GM19452 (cell line): ENCODE measurements around the gene FOXJ1.
"Not testable (repeated sequence)": the region's sequence is repeated elsewhere in the genome, so short reads cannot be mapped to it uniquely, and the experiment has no call there.

Source experiments
- ATAC-seq: cut with Tn5 transposase; IDR thresholded peaks from one replicate; pipeline ENCODE4 v1.9.1; 2021; ENCODE audit not compliant: unreplicated experiment

Gene FOXJ1, protein sequence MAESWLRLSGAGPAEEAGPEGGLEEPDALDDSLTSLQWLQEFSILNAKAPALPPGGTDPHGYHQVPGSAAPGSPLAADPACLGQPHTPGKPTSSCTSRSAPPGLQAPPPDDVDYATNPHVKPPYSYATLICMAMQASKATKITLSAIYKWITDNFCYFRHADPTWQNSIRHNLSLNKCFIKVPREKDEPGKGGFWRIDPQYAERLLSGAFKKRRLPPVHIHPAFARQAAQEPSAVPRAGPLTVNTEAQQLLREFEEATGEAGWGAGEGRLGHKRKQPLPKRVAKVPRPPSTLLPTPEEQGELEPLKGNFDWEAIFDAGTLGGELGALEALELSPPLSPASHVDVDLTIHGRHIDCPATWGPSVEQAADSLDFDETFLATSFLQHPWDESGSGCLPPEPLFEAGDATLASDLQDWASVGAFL

GRCh38 chr17:76141212-76142038, at the start of gene FOXJ1:
FOXJ1 (minus strand) TSS chr17:76141245; CDS start chr17:76140395, 850 bp downstream.
- peak; percentile 78 for ATAC-seq

DNA sequence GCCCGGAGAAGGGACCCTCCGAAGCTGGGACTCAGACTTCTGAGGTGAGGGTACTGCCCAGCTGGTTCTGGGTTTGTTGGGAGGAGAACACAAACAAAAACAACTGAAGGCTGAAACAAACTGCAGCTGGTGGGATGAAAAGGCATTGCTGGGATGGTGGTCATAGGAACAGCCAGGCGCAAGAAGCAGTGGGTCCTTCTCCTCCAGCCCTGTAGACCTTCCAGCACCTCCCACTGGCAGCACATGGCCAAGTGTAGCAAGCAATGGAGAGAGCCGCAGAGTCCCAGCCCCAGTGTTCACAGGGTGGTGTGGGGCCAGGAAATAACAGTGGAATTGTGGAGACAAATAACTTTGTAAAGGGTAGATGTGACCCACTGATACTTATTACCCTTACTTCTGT, 48.7 kb upstream of the FOXJ1 start:
- no peak for ATAC-seq

- no peak for ATAC-seq
Measured at GRCh38 chr17:76189247-76189646, 48.2 kb upstream of the FOXJ1 start.

DNA sequence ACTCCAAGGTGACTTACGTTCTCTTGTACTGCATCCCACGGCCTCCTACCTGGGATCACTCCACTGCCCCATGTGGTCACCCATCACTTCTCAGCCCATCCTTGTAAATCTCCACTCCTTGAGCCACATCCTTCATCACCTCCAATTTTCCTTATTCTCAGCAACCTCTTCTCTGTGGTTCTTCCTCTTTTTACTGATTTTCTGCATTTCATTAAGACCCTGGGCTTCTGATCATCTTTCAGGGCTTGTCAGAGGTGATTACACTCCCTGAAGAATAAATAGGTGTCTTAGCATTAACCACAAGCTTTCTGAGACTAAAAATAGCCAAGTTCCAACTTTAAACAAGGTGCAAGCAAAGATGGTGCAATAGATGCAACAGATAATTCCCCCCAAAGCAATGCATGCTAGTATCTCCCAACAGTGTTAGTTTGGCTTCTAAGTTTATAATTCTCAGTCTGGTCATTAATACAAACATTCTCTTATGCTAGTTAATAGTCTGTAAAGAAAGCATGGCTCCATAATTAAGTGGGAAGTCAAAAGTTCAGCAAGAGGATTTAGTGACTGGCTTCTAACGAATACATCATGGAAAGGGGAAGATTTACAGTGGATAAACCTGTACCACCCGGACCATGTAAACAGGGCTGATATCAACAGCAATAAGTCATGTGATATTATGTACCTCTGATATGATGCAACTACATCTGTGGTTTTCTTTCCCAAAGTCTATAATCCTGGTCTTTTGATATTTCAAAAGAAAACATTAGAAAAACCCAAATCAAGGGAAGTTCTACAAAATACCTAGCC, 47.4 kb upstream of the FOXJ1 start:
- no peak for ATAC-seq

GRCh38 chr17:76186774-76187173, 45.7 kb upstream of the FOXJ1 start:
- ATAC-seq: not testable (repeated sequence)

GRCh38 chr17:76184290-76184689, 43.2 kb upstream of the FOXJ1 start:
- ATAC-seq: no peak

GRCh38 chr17:76182016-76182764, 41.1 kb upstream of the FOXJ1 start:
- ATAC-seq: no peak

GRCh38 chr17:76179496-76180467, 38.7 kb upstream of the FOXJ1 start:
- ATAC-seq: no peak

DNA sequence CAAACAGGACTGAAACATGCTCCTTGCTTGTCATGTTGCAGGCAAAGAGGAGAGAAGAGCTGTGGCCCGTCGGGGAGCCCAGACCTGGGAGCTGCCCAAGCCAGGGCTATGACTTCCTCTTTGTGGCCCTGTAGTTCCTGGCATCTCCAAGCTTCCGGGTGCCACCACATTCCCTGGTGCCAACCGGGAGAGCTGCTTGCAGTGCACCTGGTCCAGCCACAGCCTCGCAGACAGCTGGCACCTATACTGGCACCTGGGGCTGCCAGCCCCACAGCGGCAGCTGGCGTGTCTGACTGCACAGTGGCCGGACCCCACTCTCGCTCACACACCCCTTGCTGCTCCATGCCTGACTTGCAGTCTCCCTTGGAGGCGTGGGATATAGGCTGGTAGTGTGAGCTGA, 37.1 kb upstream of the FOXJ1 start:
- no peak for ATAC-seq

- no peak for ATAC-seq
Measured at GRCh38 chr17:76176701-76177574, 35.9 kb upstream of the FOXJ1 start.

GRCh38 chr17:76174037-76174436, 33.0 kb upstream of the FOXJ1 start:
- no peak for ATAC-seq

DNA sequence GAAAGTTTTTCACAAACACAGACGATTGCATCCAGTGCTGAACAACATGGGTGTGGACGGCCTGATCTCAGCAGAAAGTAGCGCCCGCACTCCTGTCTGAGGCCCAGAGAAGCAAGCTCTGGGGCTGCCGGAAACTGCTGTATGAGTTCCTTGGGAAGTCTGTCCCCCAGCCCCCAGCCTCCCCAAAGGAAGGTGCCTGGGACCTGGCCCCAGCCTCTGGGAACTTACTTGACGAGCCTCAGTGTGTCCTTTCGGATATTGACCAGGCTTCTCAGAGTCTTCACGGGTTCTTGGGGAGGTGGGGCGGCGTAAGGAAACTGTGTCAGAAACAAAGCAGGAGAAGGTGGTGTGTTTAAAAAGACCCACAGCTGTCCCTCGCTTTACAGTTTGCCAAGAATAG, 32.4 kb upstream of the FOXJ1 start:
- ATAC-seq: no peak

DNA sequence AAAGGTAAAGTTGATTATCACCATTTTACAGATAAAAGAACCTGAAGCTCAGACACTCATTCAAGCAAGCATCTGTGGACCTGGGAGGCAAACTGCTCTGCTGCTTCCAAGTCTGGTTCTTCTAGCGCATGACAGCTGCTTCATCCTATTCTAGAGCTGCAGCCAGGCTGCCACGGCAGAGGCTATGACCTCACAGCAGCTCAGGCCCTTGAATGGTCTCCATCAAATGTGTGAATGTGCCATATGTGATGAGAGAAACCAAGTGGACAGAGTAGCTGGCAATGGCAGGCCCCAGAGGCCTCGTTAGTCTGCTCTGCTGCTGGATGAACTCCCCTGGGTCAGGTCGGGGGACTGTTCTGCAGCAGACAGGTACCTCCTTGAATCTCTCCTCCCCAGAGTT, 30.7 kb upstream of the FOXJ1 start:
- no peak for ATAC-seq

- no peak for ATAC-seq
Measured at GRCh38 chr17:76170114-76170513, 29.1 kb upstream of the FOXJ1 start.

DNA sequence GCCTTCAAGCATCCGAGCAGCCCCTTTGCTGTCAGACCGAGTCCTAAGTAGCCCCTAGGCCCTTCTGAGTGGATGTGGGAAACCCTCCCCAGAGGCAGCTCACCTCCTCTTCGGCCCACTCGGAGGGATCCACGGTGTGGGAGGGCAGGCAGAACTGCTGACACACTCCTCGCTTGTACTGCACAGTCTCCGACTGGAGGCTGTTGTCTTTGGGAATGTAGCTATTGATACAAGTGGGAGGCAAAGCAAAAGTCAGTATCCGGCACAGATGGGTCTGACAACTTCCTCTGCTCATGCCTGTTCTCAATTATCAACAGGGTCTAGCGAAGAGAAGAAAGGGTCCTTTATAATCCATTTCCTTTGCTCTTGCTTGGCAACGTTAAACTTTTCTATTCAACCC, 25.9 kb upstream of the FOXJ1 start:
- ATAC-seq: no peak

GRCh38 chr17:76166168-76166567, 25.1 kb upstream of the FOXJ1 start:
- ATAC-seq: no peak

- no peak for ATAC-seq
Measured at GRCh38 chr17:76164331-76164730, 23.3 kb upstream of the FOXJ1 start.

GRCh38 chr17:76163919-76164318, 22.9 kb upstream of the FOXJ1 start:
- no peak for ATAC-seq
